Stimulated activated CD8-positive, alpha-beta memory T cell treated with anti-CD3 and anti-CD28 coated beads, Interleukin-7, amount 100 ng/mL, for 4 hours (primary cell): ENCODE measurements around the gene RGS16.

ENCODE experiments used
- DNase-seq, 2 donors: peaks; one replicate each; pipeline ENCODE4 v3.0.0-alpha.2; 2020; ENCODE audit warnings: low read depth in 2 of 2

Gene RGS16

DNA sequence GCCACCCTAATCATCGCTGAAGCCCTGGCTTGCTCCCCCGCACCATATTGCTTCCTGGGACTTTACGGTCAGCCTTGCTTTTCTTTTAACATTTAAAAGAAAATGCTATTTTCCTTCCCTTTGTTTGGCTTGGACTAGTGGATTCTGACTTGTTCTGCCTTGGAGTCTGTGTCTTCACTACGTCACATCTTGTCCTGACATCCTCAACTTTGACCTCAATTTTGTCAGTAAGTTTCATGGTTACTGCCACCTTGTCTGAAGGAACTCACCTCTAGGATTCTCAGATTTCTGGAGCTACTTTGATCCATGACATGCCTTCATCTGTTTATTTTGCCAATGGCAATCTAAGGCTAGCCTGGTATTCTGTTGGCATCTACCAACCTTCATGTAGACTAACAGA lies 19.4 kb downstream of the RGS16 start:
- DNase-seq = no peak

DNA sequence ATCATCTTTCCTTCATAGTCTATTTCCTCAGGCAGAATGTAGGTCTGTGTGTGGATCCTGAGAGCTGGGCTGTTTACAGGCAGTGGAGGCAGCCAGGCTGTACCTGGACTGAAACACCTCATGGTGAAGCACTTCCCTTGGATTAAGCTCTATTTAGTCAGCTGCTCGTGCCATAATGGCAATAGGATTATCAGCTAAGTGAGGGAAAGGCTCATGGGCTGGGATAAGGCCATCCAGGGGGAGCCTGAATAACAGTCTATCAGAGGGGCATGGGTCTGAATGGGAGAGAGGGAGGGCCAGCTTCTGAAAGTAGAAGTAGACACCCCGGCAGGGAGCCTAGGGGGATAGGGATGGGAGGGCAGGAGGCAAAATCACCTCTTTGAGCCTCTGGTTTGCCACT lies 23.5 kb downstream of the RGS16 start:
- no peak for DNase-seq

DNA sequence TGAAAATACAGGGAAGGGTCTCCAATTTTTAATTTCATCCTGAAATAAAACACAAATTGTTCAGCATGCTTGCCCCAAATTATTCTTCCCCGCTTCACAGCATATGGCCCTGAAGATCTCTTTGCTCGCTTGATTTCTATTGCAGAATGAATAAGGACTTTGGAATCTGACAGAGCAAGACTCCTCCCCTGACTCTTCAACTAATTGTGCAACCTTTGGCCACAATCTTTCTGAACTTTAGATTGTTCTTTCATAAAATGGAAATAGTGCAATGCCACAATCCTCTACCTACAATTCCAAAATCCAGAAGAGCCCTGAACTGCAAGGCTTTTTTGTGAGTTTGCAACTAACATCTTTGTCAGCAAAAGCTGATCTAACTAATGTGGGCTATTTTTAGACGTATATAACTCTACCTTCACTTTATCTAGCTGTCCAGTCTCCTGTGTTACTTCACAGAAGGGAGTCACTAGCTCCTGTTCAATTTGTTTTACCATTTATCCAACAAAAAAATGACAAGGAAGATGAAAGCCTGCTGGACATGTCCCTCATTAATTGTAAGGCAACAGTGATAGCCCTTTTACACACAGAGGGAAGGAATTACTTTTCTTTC lies 28.5 kb downstream of the RGS16 start:
- DNase-seq = no peak

DNA sequence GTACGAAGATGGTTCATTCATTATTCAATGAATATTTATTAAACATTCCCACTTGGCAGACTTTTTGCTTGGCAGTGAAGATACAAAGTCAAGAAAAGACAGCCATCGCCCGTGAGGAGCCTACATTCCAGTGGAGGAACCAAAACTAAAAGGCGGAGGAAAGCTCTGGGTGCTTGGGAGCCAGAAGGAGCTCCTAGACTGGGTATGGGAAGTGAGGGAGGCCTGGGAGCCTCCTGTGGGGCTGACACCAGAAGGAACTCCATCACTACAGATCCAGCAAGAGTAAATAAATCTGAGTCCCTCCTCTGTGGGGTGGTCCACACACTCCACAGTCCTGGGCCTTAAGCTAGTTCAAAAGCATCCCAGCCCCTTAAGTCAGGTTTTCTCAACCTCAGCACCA lies 30.0 kb downstream of the RGS16 start:
- no peak for DNase-seq

DNA sequence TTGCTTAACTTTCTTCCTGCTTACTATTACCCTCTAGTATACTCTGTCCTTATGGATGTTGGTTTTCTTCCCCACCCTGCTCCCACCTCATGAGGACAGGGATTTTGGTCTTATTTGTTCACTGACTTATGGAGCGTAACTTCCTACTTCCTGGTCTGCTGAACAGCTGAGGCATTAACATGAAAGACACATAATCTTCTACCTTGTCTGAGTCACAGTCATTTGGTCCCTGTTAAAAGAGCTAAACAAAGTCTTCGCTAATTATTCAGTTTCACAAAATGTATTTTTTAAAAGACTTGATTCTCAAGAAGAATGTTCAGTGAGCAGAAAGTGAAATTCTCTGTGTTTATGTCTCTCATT lies 33.6 kb downstream of the RGS16 start:
- no peak for DNase-seq

DNA sequence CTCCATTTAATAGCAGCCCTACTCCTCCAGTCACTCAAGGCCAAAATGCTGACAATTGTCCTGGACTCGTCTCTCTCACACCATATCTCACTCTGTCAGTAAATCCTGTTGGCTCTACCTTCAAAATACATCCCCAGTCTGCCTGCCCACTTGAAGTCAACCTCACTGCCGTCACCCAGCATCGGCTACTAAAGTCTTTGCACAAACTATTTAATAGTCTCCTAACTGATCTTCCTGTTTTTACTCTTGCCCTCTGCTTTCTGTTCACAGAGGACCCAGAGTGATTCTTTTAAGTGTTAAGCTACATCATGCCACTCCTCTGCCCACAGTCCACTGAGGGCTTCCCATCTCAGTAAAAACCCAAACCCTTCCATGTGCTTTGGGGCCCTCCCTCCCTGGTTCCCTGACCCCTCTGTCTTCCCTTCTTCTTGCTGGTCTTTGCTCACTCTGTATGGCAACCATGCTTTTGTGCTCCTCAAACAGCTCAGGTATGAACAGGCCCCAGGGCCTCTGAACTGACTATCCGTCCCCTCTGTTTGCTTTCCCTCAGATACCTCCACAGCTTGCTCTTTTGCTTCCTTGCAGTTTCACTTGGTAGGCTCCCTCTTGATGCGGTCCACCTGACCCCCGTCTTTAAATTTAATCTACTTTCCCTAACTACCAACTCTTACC lies 34.1 kb downstream of the RGS16 start:
- no peak for DNase-seq

DNA sequence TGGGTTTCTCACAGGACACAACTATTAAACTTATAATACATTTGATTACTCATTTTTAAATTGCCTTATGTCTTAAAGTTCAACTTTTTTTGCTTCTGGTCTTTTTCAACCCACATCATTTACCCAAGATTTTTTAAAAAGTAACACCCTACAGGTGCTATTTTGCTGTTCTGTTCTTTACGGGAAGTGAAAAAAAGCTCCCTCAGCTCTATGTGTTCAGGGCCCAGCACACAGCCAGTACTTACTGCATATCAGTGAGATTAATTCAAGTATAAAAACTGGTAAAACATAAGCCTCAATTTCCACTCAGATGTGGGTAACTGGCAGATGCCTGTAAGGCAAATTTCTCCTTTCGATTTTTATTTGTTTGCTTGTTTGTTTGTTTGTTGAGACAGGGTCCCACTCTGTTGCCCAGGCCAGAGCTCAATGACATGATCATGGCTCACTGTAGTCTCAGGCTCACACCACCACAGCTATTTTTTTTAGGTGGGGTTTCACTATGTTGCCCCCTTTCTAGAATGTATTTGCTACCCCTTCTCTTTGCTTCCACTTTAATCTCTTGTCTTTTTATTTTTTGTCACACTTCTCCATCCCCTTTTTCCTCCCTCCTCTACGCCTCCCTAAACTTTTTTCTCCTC lies 35.4 kb downstream of the RGS16 start:
- no peak for DNase-seq

DNA sequence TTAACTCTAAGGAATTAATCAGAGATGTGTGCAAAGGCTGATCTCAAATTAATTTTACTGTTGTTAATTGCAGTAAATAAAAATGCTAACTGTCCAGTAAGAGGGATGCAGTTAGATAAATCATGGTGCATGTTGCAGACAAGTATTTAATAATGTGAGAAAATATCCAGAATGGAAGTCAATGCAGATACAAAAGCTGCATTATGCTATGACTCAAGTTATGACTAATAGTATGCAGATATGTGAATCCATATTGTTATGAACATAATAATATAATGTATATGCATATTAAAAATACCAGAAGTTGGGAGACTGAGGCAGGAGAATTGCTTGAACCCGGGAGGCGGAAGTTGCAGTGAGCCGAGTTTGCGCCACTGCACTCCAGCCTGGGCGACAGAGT lies 36.6 kb downstream of the RGS16 start:
- DNase-seq = no peak

DNA sequence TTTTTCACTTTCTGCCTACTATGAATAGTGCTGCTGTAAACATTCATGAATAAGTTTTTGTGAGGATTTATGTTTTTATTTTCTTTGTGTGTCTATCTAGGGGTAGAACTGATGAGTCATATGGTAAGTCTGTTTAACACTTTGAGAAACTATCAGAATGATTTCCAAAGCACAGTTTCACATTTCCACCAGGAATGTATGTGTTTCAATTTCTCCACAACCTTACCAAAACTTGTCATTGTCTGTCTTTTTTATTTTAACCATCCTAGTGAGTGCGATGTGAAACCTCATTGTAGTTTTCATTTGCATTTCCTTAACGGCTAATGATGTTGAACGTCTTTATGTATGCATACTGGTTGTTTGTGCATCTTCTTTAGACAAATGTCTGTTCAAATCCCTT lies 38.7 kb downstream of the RGS16 start:
- no peak for DNase-seq

DNA sequence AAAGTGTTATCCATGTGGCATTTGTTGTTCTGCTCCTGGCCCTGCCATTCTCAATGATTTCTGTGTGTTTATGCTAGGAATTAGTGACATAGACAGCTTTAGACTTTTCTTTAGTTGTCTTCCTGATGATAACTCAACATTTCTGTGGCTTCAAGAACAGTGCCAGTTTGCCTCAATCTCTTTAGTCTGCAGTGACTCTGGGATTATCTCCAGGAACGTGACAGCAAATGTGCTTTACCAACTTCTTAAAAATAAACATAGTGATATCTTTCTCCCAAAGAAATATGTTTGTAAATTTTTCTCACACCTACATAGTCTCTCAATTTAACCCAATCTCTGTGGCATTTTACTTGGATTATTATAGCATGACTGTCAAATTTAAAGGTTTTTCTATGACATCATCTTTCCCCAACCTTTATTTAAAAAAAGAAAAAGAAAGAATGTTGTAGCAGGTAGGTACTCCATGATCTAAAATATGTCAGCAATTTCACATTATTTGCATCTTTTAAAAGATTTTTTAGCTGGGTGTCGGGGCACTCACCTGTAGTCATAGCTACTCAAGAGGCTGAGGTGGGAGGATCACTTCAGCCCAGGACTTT lies 39.7 kb downstream of the RGS16 start:
- DNase-seq = no peak

DNA sequence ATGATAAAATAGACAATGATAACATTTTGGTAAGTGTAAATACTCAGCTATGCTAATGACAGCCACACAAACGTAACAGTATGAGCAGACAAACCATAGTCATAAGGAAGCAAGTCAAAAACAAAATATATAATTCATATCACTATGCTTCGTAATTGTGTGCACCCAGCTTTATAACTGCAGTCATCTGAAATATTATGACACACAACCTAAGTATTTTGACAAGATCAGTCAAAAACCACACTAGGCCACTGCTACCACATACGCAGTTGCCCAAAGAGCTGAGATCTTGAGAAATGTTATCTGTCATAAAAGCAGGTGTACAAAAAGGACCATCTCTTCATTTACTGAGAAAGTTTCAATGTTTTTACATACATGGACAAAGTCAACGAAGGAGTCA lies 41.1 kb downstream of the RGS16 start:
- DNase-seq = no peak

DNA sequence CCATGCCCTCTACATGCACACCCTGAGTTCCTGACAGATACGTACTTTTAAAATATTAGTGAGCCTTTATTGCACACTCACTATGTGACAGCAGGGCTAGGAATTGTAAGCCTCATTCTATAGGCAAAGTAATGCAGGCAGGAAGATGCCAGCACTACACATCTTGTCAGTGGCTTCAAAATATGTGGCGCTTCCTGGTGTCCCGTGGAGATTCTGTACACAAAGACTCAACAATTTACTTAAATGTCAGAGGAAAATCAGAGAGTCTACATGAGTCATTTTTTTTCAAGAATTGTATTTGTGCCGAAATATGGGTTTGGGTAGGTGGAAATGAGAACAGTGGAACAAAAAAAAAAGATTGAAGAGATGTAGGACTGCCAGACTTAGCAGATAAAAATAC lies 42.7 kb downstream of the RGS16 start:
- no peak for DNase-seq

DNA sequence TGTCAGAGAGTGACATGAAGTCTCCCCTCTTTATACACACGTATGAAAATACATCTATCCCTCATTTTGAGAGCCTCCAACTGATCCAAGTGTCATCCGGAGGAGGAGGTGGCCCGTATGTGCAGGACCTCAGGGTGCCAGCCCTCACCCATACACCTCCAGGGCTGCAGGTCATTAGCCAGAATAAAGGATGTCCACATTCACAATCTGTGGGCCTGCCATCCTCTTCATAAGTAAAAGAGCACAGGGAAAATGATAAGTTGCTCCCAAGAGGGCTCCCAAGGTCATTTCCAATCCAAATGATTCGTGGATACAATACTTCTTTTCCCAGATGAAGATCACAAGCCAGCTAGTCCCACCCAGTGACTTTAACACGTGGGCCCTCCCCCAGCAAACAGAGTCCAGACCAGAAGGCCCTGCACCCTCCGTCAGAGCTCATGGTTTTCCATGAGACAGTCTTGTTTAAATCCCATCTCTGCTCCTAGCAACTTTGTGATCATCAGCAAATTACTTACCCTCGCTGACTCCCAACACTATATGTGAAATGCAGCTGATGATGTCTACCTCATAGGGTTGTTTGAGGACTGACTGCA lies 43.7 kb downstream of the RGS16 start:
- DNase-seq = no peak

DNA sequence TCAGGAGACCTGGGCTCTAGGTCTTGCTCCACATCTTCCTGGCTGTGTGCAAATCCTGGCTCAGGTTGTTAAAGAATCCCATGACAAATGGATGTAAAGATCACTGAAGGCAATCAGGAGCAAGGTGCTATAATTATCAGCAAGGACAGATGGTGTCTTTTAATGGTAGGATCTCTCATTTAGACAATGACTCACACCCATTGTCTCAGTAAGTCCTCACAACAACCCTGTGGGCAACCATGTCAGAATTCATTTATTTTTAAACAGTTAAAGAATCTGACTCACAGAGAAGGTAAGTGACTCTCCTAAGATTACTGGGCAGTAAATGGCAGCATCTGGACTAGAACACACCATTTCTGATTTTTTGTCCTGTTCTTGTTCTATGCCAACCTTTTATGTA lies 47.9 kb downstream of the RGS16 start:
- DNase-seq = no peak

DNA sequence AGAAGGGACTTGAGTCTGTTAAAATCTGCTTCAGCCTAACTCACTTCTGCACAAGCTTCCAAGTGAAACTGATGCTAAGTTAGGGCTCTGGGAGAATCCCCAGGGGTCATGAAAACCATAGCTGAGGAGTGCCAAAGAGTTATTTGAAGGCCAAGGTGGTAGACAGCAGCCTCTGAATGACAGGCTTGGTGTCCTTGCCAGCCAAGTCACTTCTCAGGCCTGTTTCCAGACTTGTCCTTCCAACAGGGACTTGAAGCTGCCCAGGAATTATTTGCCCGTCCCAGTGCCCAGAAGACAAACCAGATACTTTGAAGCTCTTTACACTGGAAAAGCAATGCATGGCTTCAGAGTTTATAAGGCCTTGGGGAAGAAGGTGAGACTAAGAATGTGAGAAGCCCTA lies 48.7 kb downstream of the RGS16 start:
- DNase-seq = no peak

DNA sequence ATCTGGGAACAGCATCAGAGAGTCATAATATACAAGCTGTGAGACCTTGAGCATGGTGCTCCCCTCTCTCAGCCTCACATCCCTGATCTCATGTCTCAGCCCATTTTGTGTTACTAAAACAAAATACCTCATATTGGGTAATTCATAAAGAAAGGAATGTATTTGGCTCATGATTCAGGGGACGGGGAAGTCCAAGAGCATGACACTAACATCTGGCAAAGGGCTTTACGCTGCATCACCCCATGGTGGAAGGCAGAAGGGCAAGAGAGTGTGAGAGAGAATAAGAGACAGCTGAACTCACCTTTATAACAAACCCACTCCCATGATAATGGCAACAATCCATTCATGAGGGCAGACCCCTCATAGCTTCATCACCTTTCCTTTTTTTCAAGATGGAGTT lies 51.7 kb downstream of the RGS16 start:
- no peak for DNase-seq

DNA sequence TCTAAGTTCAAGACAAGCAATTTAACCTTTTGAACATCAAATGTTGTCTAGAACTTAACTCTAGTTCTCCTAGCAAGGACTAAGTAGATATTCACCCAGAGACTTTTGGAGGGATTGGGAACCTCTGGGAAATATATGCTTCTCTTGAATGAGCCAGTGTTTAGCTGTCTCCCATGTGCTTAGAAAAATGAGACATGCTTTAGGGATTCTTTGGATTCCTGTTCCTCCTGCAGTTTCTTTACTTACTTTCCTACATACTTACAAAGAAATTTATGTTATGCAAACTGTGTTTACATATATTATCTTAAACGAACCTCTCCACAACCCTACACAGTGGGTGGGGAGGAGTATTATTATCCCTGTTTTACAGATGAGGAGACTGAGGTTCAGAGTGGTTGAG lies 54.4 kb downstream of the RGS16 start:
- DNase-seq = no peak

DNA sequence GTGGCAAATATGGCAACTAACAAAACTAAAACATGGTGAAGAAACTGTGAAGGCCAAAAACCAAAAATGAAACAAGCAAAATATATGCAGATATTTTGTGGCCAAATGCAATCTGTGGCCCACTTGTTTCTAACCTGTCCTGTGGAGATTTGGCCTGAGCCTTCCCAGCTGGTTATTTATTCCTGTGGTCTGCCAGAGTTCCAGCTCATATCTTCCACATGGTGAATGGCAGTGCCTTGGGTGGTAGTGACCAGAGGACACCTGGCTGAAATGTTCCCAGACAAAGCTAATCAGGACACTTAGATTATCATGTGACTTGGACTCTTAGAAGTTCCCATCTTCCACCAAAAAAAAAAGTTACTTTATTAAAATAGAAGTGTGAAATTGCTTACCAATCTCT lies 54.8 kb downstream of the RGS16 start:
- no peak for DNase-seq
